ENCODE data around the gene SRD5A1.

Gene SRD5A1

DNA sequence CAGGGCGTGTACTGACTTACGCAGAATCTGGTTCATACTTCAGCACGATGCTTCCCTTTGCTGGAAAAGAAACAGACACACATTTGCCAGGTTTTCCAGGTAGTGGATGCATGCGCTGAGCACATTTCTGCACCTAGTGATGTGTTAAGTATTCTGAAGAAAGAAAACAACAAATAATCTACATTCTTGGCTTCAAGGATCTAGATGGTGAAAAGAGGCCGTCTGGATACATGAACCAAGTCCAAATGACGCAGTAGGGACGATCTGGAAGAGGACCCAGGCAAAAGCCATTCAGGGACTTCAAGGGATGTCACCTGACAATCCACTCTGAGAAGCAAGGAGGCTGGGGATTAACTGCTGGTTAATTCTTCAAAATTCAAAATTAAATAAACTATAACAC lies 30.8 kb upstream of the SRD5A1 start:
- H3K9me2 ChIP-seq (replicated peaks; ENCODE audit: insufficient read depth, low read length) = no peaks in the 10 kb centered on the region
- no peak overlapping the region for H3K4me2 ChIP-seq (ENCODE audit: low read depth, low read length)
- H3K36me3 ChIP-seq (replicated peaks; ENCODE audit: insufficient read depth, low read length) = peaks cover 15% of the 10 kb centered on the region; the same call in 1 of the 2 replicates
- H3K9ac ChIP-seq (ENCODE audit: low read length) = no peak overlapping the region
- no peak for TF ChIP-seq EZH2 (optimal IDR thresholded peaks at IDR 0.05; ENCODE audit: low read depth, low read length)
- no peak for TF ChIP-seq EZH2phosphoT487 (IDR thresholded peaks at IDR 0.05; ENCODE audit: low read length)
- TF ChIP-seq, protein P1, sequence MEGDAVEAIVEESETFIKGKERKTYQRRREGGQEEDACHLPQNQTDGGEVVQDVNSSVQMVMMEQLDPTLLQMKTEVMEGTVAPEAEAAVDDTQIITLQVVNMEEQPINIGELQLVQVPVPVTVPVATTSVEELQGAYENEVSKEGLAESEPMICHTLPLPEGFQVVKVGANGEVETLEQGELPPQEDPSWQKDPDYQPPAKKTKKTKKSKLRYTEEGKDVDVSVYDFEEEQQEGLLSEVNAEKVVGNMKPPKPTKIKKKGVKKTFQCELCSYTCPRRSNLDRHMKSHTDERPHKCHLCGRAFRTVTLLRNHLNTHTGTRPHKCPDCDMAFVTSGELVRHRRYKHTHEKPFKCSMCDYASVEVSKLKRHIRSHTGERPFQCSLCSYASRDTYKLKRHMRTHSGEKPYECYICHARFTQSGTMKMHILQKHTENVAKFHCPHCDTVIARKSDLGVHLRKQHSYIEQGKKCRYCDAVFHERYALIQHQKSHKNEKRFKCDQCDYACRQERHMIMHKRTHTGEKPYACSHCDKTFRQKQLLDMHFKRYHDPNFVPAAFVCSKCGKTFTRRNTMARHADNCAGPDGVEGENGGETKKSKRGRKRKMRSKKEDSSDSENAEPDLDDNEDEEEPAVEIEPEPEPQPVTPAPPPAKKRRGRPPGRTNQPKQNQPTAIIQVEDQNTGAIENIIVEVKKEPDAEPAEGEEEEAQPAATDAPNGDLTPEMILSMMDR (IDR thresholded peaks at IDR 0.05; ENCODE audit: low read length) = no peak
- H3K27ac ChIP-seq (ENCODE audit: low read length) = no peak overlapping the region
- no peak overlapping the region for H2AFZ ChIP-seq (ENCODE audit: low read length)
- no peaks in the 10 kb centered on the region for H4K20me1 ChIP-seq (ENCODE audit: insufficient read depth, low read length)
- DNase-seq = no peak
- H3K4me3 ChIP-seq (ENCODE audit: low read length) = no peak overlapping the region
- no peaks in the 10 kb centered on the region for H3K27me3 ChIP-seq (replicated peaks; ENCODE audit: insufficient read depth, low read length)
- no peaks in the 10 kb centered on the region for H3K4me1 ChIP-seq (ENCODE audit: low read length)
- H3K79me2 ChIP-seq (ENCODE audit: low read length) = no peaks in the 10 kb centered on the region
- H3F3A ChIP-seq (ENCODE audit: insufficient read depth, low read length) = no peaks in the 10 kb centered on the region
- no peaks in the 10 kb centered on the region for H3K9me3 ChIP-seq (replicated peaks; ENCODE audit: insufficient read depth, low read length)

DNA sequence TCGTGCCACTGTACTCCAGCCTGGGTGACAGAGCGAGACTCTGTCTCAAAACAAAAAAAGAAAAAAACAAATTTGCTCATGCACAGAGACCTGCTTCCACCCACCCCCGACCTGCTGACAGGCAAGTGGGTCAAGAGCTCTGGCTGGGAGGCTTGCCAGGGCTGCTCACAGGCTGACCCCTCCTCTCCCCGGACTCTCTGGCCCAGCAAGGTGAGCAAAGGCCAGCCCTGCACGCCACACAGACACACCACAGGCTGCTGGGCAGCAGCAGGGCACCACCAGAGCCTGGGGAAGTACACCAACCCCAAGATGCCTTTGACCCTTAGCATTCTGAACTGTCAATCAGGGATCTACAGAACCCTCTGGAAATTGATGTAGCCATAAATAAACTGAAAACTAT lies 29.6 kb upstream of the SRD5A1 start:
- DNase-seq = no peak
- H3K9ac ChIP-seq (ENCODE audit: low read length) = no peak overlapping the region
- TF ChIP-seq, protein P1 (IDR thresholded peaks at IDR 0.05; ENCODE audit: low read length) = no peak
- no peak overlapping the region for H2AFZ ChIP-seq (ENCODE audit: low read length)
- H3K4me1 ChIP-seq (ENCODE audit: low read length) = no peaks in the 10 kb centered on the region
- peaks cover 12% of the 10 kb centered on the region for H3K36me3 ChIP-seq (replicated peaks; ENCODE audit: insufficient read depth, low read length)
- H3K27ac ChIP-seq (ENCODE audit: low read length) = no peak overlapping the region
- H3K4me3 ChIP-seq (ENCODE audit: low read length) = no peak overlapping the region
- H3K79me2 ChIP-seq (ENCODE audit: low read length) = no peaks in the 10 kb centered on the region
- H3K4me2 ChIP-seq (ENCODE audit: low read depth, low read length) = no peak overlapping the region
- H3K27me3 ChIP-seq (replicated peaks; ENCODE audit: insufficient read depth, low read length) = no peaks in the 10 kb centered on the region
- H3K9me3 ChIP-seq (replicated peaks; ENCODE audit: insufficient read depth, low read length) = no peaks in the 10 kb centered on the region
- H4K20me1 ChIP-seq (ENCODE audit: insufficient read depth, low read length) = no peaks in the 10 kb centered on the region
- no peaks in the 10 kb centered on the region for H3K9me2 ChIP-seq (replicated peaks; ENCODE audit: insufficient read depth, low read length)
- no peaks in the 10 kb centered on the region for H3F3A ChIP-seq (ENCODE audit: insufficient read depth, low read length)

DNA sequence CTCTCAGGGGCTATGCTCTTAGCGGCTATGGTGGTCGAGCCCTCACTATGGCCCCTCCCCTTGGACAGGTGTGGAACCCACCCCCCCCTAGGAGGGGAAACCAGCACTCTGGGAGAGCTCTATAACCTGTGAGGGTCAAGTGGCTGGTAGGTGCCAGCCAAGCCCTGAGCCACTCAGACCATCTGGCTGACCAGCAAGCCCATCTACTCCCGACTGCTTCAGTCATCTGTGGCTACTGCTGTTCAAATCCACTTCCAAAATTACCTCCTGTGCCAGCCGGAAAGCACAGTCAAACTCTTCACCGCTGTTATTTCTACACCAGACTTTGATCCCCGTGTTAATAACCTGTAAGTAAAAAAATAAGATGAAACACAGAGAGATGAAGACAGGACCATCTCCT lies 28.9 kb upstream of the SRD5A1 start:
- Histone ChIP-seq H3K36me3 (replicated peaks; ENCODE audit: insufficient read depth, low read length) (peaks cover 17% of the 10 kb centered on the region), H2AFZ (ENCODE audit: low read length) (no peak overlapping the region), H3K27ac (ENCODE audit: low read length) (no peak overlapping the region), H4K20me1 (ENCODE audit: insufficient read depth, low read length) (no peaks in the 10 kb centered on the region), H3K4me2 (ENCODE audit: low read depth, low read length) (no peak overlapping the region), H3K9me2 (replicated peaks; ENCODE audit: insufficient read depth, low read length) (no peaks in the 10 kb centered on the region), H3K27me3 (replicated peaks; ENCODE audit: insufficient read depth, low read length) (no peaks in the 10 kb centered on the region), H3K79me2 (ENCODE audit: low read length) (peaks cover 4% of the 10 kb centered on the region; the same call in 1 of the 2 replicates), H3K9me3 (replicated peaks; ENCODE audit: insufficient read depth, low read length) (no peaks in the 10 kb centered on the region), H3K4me3 (ENCODE audit: low read length) (no peak overlapping the region), H3K9ac (ENCODE audit: low read length) (no peak overlapping the region), H3F3A (ENCODE audit: insufficient read depth, low read length) (no peaks in the 10 kb centered on the region), H3K4me1 (ENCODE audit: low read length) (no peaks in the 10 kb centered on the region)
- DNase-seq = no peak
- TF ChIP-seq, protein P1 (IDR thresholded peaks at IDR 0.05; ENCODE audit: low read length) = no peak
- no peak for TF ChIP-seq EZH2 (optimal IDR thresholded peaks at IDR 0.05; ENCODE audit: low read depth, low read length)
- TF ChIP-seq EZH2phosphoT487 (IDR thresholded peaks at IDR 0.05; ENCODE audit: low read length) = no peak

All from MM.1S (cell line).